Parathyroid adenoma (tissue), 2 donors: Measurements from ENCODE around the gene C2orf76.

ENCODE experiments used
- H2AFZ ChIP-seq: fragments of 300-600 bp; sonication (generic); one replicate; pipeline ENCODE4 v1.7.0; 2017; ENCODE audit warnings: antibody characterized with exemption, mild to moderate bottlenecking
- H3K27ac ChIP-seq: fragments of 300-600 bp; sonication (generic); one replicate; pipeline ENCODE4 v1.7.0; 2017
- H3K27me3 ChIP-seq: fragments of 300-600 bp; sonication (generic); one replicate; pipeline ENCODE4 v1.7.0; 2017; ENCODE audit warnings: low read length; ENCODE audit not compliant: control insufficient read depth, insufficient read depth
- H3K36me3 ChIP-seq: fragments of 300-600 bp; sonication (generic); one replicate; pipeline ENCODE4 v1.7.0; 2017; ENCODE audit warnings: low read length; ENCODE audit not compliant: control insufficient read depth, insufficient read depth
- H3K4me1 ChIP-seq: fragments of 300-600 bp; sonication (generic); one replicate; pipeline ENCODE4 v1.7.0; 2017; ENCODE audit warnings: control low read depth
- H3K4me2 ChIP-seq: fragments of 300-600 bp; sonication (generic); one replicate; pipeline ENCODE4 v1.7.0; 2017; ENCODE audit warnings: low read length
- H3K4me3 ChIP-seq: fragments of 300-600 bp; sonication (generic); one replicate; pipeline ENCODE4 v1.7.0; 2017; ENCODE audit warnings: low read depth, low read length
- H3K79me2 ChIP-seq: fragments of 300-600 bp; sonication (generic); one replicate; pipeline ENCODE4 v1.7.0; 2017; ENCODE audit warnings: control low read depth
- H3K9ac ChIP-seq: fragments of 300-600 bp; sonication (generic); one replicate; pipeline ENCODE4 v1.7.0; 2017; ENCODE audit warnings: mild to moderate bottlenecking
- H3K9me3 ChIP-seq: fragments of 300-600 bp; sonication (generic); one replicate; pipeline ENCODE4 v1.7.0; 2017; ENCODE audit warnings: low read length; ENCODE audit not compliant: control insufficient read depth
- CTCF ChIP-seq: fragments of 300-600 bp; sonication (generic); IDR thresholded peaks from one replicate; pipeline ENCODE4 v1.7.0; 2017; ENCODE audit warnings: antibody characterized with exemption, mild to moderate bottlenecking
- donor health status: primary hyperparathyroidism.

Gene C2orf76

GRCh38 chr2:119266091-119266589 is 100.5 kb downstream of the C2orf76 start:
- Histone ChIP-seq H3K27me3 (no peaks in the 10 kb centered on the region), H3K9me3 (no peaks in the 10 kb centered on the region), H3K79me2 (no peaks in the 10 kb centered on the region), H3K4me1 (peaks cover 4% of the 10 kb centered on the region), H3K4me3 (no peak overlapping the region), H3K4me2 (no peak overlapping the region), H3K36me3 (no peaks in the 10 kb centered on the region), H2AFZ (no peak overlapping the region), H3K9ac (no peak overlapping the region), H3K27ac (no peak overlapping the region)
- no peak for TF ChIP-seq CTCF

- Histone ChIP-seq H3K4me2 (no peak overlapping the region), H3K27ac (no peak overlapping the region), H3K9me3 (no peaks in the 10 kb centered on the region), H3K4me1 (peaks cover 4% of the 10 kb centered on the region), H3K9ac (no peak overlapping the region), H3K36me3 (no peaks in the 10 kb centered on the region), H2AFZ (no peak overlapping the region), H3K4me3 (no peak overlapping the region), H3K79me2 (no peaks in the 10 kb centered on the region), H3K27me3 (no peaks in the 10 kb centered on the region)
- no peak for TF ChIP-seq CTCF
Observed at GRCh38 chr2:119265693-119266066, 101.0 kb downstream of the C2orf76 start.

- H3K9ac ChIP-seq, result no peak overlapping the region
- TF ChIP-seq CTCF, result peak; percentile 91
Observed at GRCh38 chr2:119264781-119265692, 101.6 kb downstream of the C2orf76 start.

GRCh38 chr2:119263656-119264055 is 103.0 kb downstream of the C2orf76 start:
- TF ChIP-seq CTCF, result no peak
- H3K36me3 ChIP-seq, result no peaks in the 10 kb centered on the region
- no peaks in the 10 kb centered on the region for H3K79me2 ChIP-seq
- no peak overlapping the region for H3K9ac ChIP-seq
- H3K4me3 ChIP-seq, result no peak overlapping the region
- peaks cover 4% of the 10 kb centered on the region for H3K4me1 ChIP-seq
- no peaks in the 10 kb centered on the region for H3K9me3 ChIP-seq
- no peak overlapping the region for H3K27ac ChIP-seq
- H3K4me2 ChIP-seq, result no peak overlapping the region
- H2AFZ ChIP-seq, result no peak overlapping the region
- no peaks in the 10 kb centered on the region for H3K27me3 ChIP-seq

More at GRCh38 chr2:119264781-119265692, 101.6 kb downstream of the C2orf76 start:
- Histone ChIP-seq H3K9me3 (no peaks in the 10 kb centered on the region), H3K4me3 (no peak overlapping the region), H3K4me2 (no peak overlapping the region), H3K4me1 (peaks cover 4% of the 10 kb centered on the region), H3K27ac (no peak overlapping the region), H3K36me3 (no peaks in the 10 kb centered on the region), H3K79me2 (no peaks in the 10 kb centered on the region), H3K27me3 (no peaks in the 10 kb centered on the region), H2AFZ (no peak overlapping the region)

- no peak overlapping the region for H3K9ac ChIP-seq
- H3K79me2 ChIP-seq, result no peaks in the 10 kb centered on the region
- H3K9me3 ChIP-seq, result no peaks in the 10 kb centered on the region
- H3K27me3 ChIP-seq, result no peaks in the 10 kb centered on the region
- peaks cover 4% of the 10 kb centered on the region for H3K4me1 ChIP-seq
- no peak for TF ChIP-seq CTCF
- no peak overlapping the region for H3K4me2 ChIP-seq
- H3K4me3 ChIP-seq, result no peak overlapping the region
- H2AFZ ChIP-seq, result no peak overlapping the region
- H3K36me3 ChIP-seq, result no peaks in the 10 kb centered on the region
- no peak overlapping the region for H3K27ac ChIP-seq
Observed at GRCh38 chr2:119263025-119263424, 103.6 kb downstream of the C2orf76 start.
